Epithelial cell of esophagus (primary cell): ENCODE results near the gene TUBGCP6.

ENCODE experiments used
- DNase-seq: peaks from one replicate; pipeline ENCODE4 v3.0.0; 2010; ENCODE audit warnings: low read depth
- H3K4me3 ChIP-seq: 2 replicates; pipeline ENCODE4 v1.5.1; 2011; ENCODE audit warnings: mild to moderate bottlenecking, low read length, control low read depth
- TF ChIP-seq, protein P1 (sequence below): IDR thresholded peaks from 2 replicates; pipeline ENCODE4 v1.5.1; 2011; ENCODE audit warnings: low read depth, mild to moderate bottlenecking, low read length, control low read depth, inconsistent platforms; ENCODE audit not compliant: insufficient read depth; ENCODE audit errors: missing control alignments

The TUBGCP6 gene

DNA sequence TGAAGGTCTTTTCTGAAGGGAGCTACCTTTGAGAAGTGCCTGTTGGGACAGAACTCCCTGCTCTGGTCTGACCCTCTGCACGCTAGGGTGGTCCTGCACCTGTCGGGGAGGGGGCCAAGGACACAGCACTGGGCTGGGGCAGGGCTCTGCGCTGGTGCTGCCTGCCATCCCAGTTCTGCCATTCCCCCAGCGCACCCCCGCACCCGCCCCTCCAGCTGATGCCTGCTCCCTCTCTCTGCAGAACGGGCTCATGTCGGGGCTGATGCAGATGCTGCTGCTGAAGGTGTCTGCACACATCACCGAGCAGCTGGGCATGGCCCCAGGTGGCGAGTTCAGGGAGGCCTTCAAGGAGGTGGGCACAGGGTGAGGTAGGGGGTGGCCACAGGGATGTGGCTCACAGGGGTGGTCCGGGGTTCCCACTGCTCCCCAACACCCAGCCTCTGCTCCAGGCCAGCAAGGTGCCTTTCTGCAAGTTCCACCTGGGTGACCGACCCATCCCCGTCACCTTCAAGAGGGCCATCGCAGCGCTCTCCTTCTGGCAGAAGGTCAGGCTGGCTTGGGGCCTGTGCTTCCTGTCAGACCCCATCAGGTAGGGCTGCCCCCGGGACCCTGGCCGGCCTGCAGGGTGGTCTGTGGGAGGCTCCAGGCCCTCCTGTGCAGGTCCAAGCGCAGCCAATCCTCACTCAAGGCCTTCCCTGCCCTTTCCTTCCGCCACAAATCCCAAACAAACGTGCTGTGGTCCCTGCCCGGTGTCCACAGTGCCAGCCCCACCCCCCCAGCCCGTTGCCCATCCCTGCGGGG lies 47.6 kb downstream of the TUBGCP6 start:
- TF ChIP-seq, protein P1, sequence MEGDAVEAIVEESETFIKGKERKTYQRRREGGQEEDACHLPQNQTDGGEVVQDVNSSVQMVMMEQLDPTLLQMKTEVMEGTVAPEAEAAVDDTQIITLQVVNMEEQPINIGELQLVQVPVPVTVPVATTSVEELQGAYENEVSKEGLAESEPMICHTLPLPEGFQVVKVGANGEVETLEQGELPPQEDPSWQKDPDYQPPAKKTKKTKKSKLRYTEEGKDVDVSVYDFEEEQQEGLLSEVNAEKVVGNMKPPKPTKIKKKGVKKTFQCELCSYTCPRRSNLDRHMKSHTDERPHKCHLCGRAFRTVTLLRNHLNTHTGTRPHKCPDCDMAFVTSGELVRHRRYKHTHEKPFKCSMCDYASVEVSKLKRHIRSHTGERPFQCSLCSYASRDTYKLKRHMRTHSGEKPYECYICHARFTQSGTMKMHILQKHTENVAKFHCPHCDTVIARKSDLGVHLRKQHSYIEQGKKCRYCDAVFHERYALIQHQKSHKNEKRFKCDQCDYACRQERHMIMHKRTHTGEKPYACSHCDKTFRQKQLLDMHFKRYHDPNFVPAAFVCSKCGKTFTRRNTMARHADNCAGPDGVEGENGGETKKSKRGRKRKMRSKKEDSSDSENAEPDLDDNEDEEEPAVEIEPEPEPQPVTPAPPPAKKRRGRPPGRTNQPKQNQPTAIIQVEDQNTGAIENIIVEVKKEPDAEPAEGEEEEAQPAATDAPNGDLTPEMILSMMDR: no peak
- H3K4me3 ChIP-seq: no peak overlapping the region
- DNase-seq: no peak

DNA sequence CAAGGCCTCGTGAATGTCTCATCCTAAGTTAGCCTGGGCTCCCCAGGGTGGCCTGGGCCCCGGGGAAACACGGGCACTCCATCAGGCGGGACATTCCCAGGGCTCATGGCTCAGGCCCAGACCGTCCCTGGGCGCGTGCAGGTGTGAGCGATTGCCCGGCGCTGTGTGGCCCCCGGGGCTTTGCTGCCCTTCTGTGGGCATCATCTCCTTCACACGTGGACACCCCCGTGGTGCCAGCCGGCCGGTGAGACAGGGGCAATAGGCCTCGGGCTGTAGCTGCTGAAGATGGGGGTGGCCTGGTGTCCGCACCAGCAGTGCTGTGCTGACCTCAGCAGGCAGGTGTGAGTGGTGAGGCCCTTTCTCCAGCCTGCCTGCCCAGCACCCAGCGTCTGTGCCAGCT lies 48.6 kb downstream of the TUBGCP6 start:
- TF ChIP-seq, protein P1: no peak
- no peak overlapping the region for H3K4me3 ChIP-seq
- DNase-seq: no peak

DNA sequence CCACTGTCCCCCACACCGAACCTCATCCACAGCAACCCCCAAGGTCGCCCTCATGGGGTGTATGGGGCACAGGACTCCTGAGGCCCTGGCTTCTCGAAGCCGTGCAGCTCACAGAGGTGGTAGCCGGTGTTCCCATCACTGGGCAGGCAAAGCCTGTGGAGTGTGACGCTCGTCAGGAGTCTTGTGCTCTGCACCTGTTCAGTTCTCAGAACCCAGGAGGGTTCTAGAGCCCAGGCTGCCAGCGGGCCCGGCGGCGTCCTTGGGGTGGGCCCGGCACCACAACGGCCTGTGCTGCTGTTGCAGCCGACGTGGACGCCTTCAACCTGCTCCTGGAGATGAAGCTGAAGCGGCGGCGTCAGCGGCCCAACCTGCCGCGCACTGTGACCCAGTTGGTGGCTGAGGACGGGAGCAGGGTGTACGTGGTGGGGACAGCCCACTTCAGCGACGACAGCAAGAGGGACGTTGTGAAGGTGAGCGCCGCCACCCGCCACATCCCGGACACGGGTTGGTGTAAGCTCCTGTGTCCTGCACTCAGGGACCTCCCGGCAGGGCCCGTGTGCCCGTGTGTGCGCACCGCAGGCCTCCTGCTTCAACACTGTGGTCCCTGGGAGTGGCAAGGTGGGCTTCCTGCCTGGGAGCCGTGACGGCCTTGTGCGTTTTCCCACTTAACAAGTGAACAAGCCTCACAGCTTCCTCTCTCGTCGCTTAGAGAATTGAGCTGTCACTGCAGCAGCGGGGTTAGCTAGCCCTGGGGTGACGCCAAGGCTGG lies 50.6 kb downstream of the TUBGCP6 start:
- H3K4me3 ChIP-seq: no peak overlapping the region
- DNase-seq: no peak
- TF ChIP-seq, protein P1: no peak

DNA sequence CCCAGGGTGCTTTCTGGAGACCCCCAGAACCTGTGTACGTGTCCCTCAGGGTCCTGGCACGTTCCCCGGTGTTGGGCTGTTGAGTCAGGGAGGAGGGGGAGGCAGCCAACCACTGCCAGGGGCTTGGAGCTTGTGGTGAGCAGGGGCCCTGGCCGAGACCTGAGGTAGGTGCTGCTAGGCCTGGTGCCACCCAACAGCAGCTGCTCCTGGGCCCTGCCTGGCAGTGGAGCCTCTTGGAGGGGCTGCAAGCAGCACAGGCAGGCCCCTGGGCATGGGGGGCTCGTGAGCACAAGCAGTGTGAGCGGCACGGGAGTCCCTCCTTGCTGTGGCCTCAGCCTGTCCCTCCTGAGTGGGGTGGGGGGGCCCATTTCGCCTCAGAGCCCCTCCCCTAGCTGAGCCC lies 51.2 kb downstream of the TUBGCP6 start:
- TF ChIP-seq, protein P1: no peak
- no peak overlapping the region for H3K4me3 ChIP-seq
- DNase-seq: no peak

DNA sequence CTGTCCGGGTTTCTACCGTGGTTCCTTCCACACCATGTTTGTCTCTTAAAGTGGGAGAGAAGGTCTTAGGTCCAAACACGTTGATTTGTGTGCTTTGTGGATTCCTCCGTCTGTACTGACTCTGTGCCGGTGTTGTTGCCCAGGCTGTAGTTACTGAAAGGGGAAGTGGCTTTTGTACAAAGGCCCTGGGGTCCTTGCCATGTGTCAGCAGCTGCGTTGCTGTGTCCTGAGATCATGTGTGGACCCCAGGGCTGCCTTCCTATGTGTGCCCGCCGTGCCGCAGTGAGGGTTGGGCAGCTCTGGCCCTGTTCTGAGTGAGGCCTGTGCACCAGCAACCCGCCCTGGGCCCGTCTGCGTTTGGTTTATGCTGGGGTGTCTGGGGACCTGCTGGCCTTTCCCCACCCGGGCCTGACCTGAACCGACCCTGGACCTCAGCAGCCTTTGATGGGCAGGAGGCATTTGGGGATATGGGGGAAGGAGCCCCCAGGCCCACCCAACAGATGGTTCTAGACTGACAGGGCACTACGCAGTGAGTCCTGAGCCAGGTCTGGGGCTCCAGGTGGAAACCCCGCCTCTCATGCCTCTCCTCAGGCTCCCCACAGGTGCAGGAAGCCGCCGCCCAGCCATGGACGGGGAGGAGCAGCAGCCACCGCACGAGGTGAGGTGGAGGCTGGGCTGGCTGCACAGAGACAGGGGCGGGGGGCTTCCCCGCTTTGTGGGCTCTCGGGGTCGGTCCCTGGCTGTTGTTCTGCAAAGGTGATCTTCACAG lies 52.2 kb downstream of the TUBGCP6 start:
- TF ChIP-seq, protein P1: no peak
- H3K4me3 ChIP-seq: no peak overlapping the region
- no peak for DNase-seq

DNA sequence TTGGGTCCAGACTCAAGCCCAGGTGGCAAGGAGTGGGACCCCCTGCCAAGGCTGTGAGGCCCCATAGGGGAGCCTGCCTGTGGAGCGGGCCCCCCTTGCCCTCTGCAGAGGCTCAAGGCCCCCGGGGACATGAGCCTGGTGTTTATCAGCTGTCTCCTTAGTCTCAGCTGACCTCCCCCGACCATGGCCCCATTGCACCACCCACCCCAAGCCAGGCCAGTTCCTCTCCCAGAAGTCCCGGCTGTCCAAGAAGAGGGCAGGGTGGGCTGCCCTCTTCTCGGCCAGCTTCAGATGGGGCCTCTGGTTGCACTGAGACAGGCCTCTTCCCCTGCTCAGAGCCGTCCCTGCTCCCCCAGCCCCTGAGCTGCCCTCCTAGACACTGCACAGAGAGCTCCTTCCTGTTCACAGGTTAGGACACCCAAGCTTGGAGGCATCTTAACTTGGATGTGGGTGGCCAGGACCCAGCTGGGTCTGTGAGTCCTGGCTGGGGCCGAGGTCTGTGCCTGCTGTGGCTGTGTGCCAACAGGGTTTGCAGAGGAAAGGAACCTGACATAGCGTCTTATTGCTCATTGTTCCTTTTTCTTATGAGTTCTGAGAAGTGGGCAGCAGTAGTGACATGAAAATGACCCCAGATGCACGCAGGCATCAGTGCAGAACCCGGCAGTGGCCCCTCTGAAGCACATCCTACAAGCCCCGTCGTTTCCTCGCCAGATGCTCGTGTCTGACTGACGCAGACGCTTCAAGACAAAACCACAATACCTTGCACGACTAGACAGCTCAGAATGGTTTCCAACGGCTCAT lies 53.7 kb downstream of the TUBGCP6 start:
- peak; percentile 45 for DNase-seq
- H3K4me3 ChIP-seq: peak overlapping the region; percentile 35
- TF ChIP-seq, protein P1: no peak
